HEK293T (cell line): Measurements from ENCODE around the gene SNTA1.
"Not testable (repeated sequence)": the region's sequence is repeated elsewhere in the genome, so short reads cannot be mapped to it uniquely, and the experiment has no call there.

Experiments used
- ARNT ChIP-seq: fragments of 450-650 bp; IDR thresholded peaks from 2 replicates; pipeline ENCODE4 v1.6.1; 2017; ENCODE audit warnings: mild to moderate bottlenecking
- BHLHE40 ChIP-seq: fragments of 450-650 bp; IDR thresholded peaks from 2 replicates; pipeline ENCODE4 v1.6.1; 2016; ENCODE audit warnings: mild to moderate bottlenecking, moderate library complexity, borderline replicate concordance
- CTBP1 ChIP-seq: fragments of 450-650 bp; IDR thresholded peaks from 2 replicates; pipeline ENCODE4 v1.6.1; 2016; ENCODE audit warnings: borderline replicate concordance
- FOXA1 ChIP-seq: fragments of 450-650 bp; IDR thresholded peaks from 2 replicates; pipeline ENCODE4 v1.6.1; 2016; ENCODE audit warnings: mild to moderate bottlenecking
- FOXM1 ChIP-seq: fragments of 450-650 bp; IDR thresholded peaks from 2 replicates; pipeline ENCODE4 v1.6.1; 2017; ENCODE audit warnings: mild to moderate bottlenecking, borderline replicate concordance
- L3MBTL2 ChIP-seq: fragments of 450-650 bp; conservative IDR thresholded peaks from 2 replicates; pipeline ENCODE4 v1.6.1; 2016; ENCODE audit warnings: mild to moderate bottlenecking
- LEF1 ChIP-seq: fragments of 450-650 bp; IDR thresholded peaks from 2 replicates; pipeline ENCODE4 v1.6.1; 2017; ENCODE audit warnings: mild to moderate bottlenecking, borderline replicate concordance
- NFRKB ChIP-seq: fragments of 450-650 bp; IDR thresholded peaks from 2 replicates; pipeline ENCODE4 v1.6.1; 2016; ENCODE audit warnings: mild to moderate bottlenecking, moderate library complexity
- SP1 ChIP-seq: fragments of 450-650 bp; IDR thresholded peaks from 2 replicates; pipeline ENCODE4 v1.6.1; 2017
- TARDBP ChIP-seq: fragments of 450-650 bp; IDR thresholded peaks from 2 replicates; pipeline ENCODE4 v1.6.1; 2016
- TF ChIP-seq, protein P1 (sequence below): fragments of 450-650 bp; IDR thresholded peaks from 2 replicates; pipeline ENCODE4 v1.6.1; 2016

DNA sequence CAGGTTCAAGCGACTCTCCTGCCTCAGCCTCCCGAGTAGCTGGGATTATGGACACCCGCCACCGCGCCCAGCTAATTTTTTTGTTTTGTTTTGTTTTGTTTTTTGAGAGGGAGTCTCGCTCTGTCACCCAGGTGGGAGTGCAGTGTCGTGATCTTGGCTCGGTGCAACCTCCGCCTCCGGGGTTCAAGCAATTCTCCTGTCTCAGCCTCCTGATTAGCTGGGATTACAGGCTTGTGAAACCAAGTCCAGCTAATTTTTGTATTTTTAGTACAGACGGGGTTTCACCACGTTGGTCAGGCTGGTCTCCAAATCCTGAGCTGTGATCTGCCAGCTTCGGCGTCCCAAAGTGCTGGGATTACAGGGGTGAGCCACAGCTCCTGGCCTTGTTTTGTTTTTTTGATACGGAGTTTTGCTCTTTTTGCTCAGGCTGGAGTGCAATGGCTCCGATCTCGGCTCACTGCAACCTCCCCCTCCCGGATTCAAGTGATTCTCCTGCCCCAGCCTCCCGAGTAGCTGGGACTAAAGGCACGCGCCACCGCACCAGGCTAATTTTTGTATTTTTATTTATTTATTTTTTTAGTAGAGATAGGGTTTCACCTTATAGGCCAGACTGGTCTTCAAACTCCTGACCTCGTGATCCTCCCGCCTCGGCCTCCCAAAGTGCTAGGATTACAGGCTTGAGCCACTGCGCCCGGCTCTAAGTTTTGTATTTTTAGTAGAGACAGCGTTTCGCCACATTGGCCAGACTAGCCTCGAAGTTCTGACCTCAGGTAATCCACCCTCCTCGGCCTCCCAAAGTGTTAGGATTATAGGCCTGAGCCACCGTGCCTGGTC lies 45.3 kb upstream of the SNTA1 start:
- TF ChIP-seq L3MBTL2, result peak; percentile 69
- not testable (repeated sequence) for TF ChIP-seq FOXA1, NFRKB, SP1, BHLHE40, FOXM1, LEF1, TARDBP, ARNT, CTBP1
- TF ChIP-seq, protein P1, sequence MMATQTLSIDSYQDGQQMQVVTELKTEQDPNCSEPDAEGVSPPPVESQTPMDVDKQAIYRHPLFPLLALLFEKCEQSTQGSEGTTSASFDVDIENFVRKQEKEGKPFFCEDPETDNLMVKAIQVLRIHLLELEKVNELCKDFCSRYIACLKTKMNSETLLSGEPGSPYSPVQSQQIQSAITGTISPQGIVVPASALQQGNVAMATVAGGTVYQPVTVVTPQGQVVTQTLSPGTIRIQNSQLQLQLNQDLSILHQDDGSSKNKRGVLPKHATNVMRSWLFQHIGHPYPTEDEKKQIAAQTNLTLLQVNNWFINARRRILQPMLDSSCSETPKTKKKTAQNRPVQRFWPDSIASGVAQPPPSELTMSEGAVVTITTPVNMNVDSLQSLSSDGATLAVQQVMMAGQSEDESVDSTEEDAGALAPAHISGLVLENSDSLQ, result not testable (repeated sequence)
